Liver (tissue), 9 donors: ENCODE data around the gene SALL3. TPM values are rescaled to one million over a fixed set of nuclear protein-coding genes. Genes with fewer than 3 reads are reported as not detected.
A peak's percentile ranks its signal among the peaks of the same experiment; 100 is the strongest.

Experiments used
- DNase-seq: peaks from one replicate; pipeline ENCODE4 v3.0.0-alpha.2; 2017; ENCODE audit warnings: low spot score
- H3K27ac ChIP-seq, 2 donors: one replicate each; pipeline ENCODE4 v1.7.0; 2013; ENCODE audit warnings: inconsistent platforms in 2 of 2, low read length in 2 of 2, control low read depth in 1 of 2, low read depth in 1 of 2, mild to moderate bottlenecking in 1 of 2
- H3K27me3 ChIP-seq, 4 donors: one replicate each; pipeline versions ENCODE4 v1.6.1 to v1.7.0; 2013; ENCODE audit warnings: low read length in 3 of 4, inconsistent platforms in 1 of 4, mild to moderate bottlenecking in 1 of 4, moderate library complexity in 1 of 4; ENCODE audit not compliant: control insufficient read depth in 4 of 4, insufficient read depth in 4 of 4
- H3K36me3 ChIP-seq, 4 donors: one replicate each; pipeline versions ENCODE4 v1.6.1 to v1.7.0; 2013; ENCODE audit warnings: low read length in 3 of 4, mild to moderate bottlenecking in 3 of 4, low read depth in 1 of 4, moderate library complexity in 1 of 4; ENCODE audit not compliant: control insufficient read depth in 4 of 4, insufficient read depth in 3 of 4
- H3K4me1 ChIP-seq, 4 donors: one replicate each; pipeline versions ENCODE4 v1.6.1 to v1.7.0; 2013; ENCODE audit warnings: low read length in 3 of 4, mild to moderate bottlenecking in 3 of 4, moderate library complexity in 1 of 4; ENCODE audit not compliant: control insufficient read depth in 4 of 4, insufficient read depth in 4 of 4
- H3K4me3 ChIP-seq, 3 donors: one replicate each; pipeline versions ENCODE4 v1.6.1 to v1.7.0; 2013; ENCODE audit warnings: low read length in 3 of 3, control low read depth in 1 of 3, low read depth in 1 of 3, mild to moderate bottlenecking in 1 of 3
- H3K9ac ChIP-seq, 2 donors: one replicate each; pipeline ENCODE4 v1.7.0; 2013; ENCODE audit warnings: low read length in 2 of 2, mild to moderate bottlenecking in 2 of 2, moderate library complexity in 2 of 2, control low read depth in 1 of 2, low read depth in 1 of 2
- H3K9me3 ChIP-seq, 4 donors: one replicate each; pipeline versions ENCODE4 v1.6.1 to v1.7.0; 2013; ENCODE audit warnings: low read length in 3 of 4; ENCODE audit not compliant: control insufficient read depth in 4 of 4
- ATF3 ChIP-seq: IDR thresholded peaks from 2 replicates; pipeline ENCODE4 v1.6.1; 2016; ENCODE audit warnings: antibody characterized with exemption
- CTCF ChIP-seq: fragments of 150-350 bp; IDR thresholded peaks from 2 replicates; pipeline ENCODE4 v1.5.1; 2017; ENCODE audit warnings: improper control_type of control experiment, low read depth, low read length; ENCODE audit not compliant: missing input control
- EGR1 ChIP-seq, 2 donors: IDR thresholded peaks; 2 replicates each; pipeline ENCODE4 v1.6.1; 2016 to 2018; ENCODE audit warnings: antibody characterized with exemption in 2 of 2, low read depth in 2 of 2
- FOXA1 ChIP-seq: IDR thresholded peaks from 2 replicates; pipeline ENCODE4 v1.6.1; 2016; ENCODE audit warnings: antibody characterized with exemption
- FOXA2 ChIP-seq: IDR thresholded peaks from 2 replicates; pipeline ENCODE4 v1.6.1; 2016; ENCODE audit warnings: antibody characterized with exemption
- GABPA ChIP-seq, 2 donors: IDR thresholded peaks in 1 of 2; conservative IDR thresholded peaks in 1 of 2; 2 replicates each; pipeline ENCODE4 v1.6.1; 2016; ENCODE audit warnings: antibody characterized with exemption in 2 of 2, mild to moderate bottlenecking in 1 of 2, moderate library complexity in 1 of 2
- HNF4A ChIP-seq, 2 donors: conservative IDR thresholded peaks; 2 replicates each; pipeline ENCODE4 v1.6.1; 2016; ENCODE audit warnings: antibody characterized with exemption in 2 of 2, mild to moderate bottlenecking in 2 of 2
- HNF4G ChIP-seq: IDR thresholded peaks from 2 replicates; pipeline ENCODE4 v1.6.1; 2016; ENCODE audit warnings: antibody characterized with exemption
- JUND ChIP-seq, 2 donors: IDR thresholded peaks; 2 replicates each; pipeline ENCODE4 v1.6.1; 2016; ENCODE audit warnings: antibody characterized with exemption in 2 of 2
- MAX ChIP-seq: IDR thresholded peaks from 2 replicates; pipeline ENCODE4 v1.6.1; 2016; ENCODE audit warnings: antibody characterized with exemption
- NR2F2 ChIP-seq: IDR thresholded peaks from 2 replicates; pipeline ENCODE4 v1.6.1; 2016; ENCODE audit warnings: antibody characterized with exemption
- RAD21 ChIP-seq, 2 donors: IDR thresholded peaks; 2 replicates each; pipeline ENCODE4 v1.6.1; 2016; ENCODE audit warnings: antibody characterized with exemption in 2 of 2, mild to moderate bottlenecking in 2 of 2
- REST ChIP-seq: IDR thresholded peaks from 2 replicates; pipeline ENCODE4 v1.6.1; 2016; ENCODE audit warnings: antibody characterized with exemption, mild to moderate bottlenecking
- RXRA ChIP-seq, 2 donors: IDR thresholded peaks; 2 replicates each; pipeline ENCODE4 v1.6.1; 2017 to 2018; ENCODE audit warnings: antibody characterized with exemption in 2 of 2, mild to moderate bottlenecking in 1 of 2
- SP1 ChIP-seq: IDR thresholded peaks from 2 replicates; pipeline ENCODE4 v1.6.1; 2018; ENCODE audit warnings: antibody characterized with exemption, mild to moderate bottlenecking
- TAF1 ChIP-seq: conservative IDR thresholded peaks from 2 replicates; pipeline ENCODE4 v1.6.1; 2016; ENCODE audit warnings: antibody characterized with exemption, mild to moderate bottlenecking
- YY1 ChIP-seq: IDR thresholded peaks from 2 replicates; pipeline ENCODE4 v1.6.1; 2016; ENCODE audit warnings: antibody characterized with exemption, mild to moderate bottlenecking
- ZBTB33 ChIP-seq: IDR thresholded peaks from 2 replicates; pipeline ENCODE4 v1.6.1; 2016; ENCODE audit warnings: antibody characterized with exemption
- WGBS: extraction: QIAGEN DNeasy Blood & Tissue Kit; methylation state at CpG from one replicate; pipeline ENCODE4 v1.1.7; 2013; 5-methylcytosine and 5-hydroxymethylcytosine counted together
- polyA plus RNA-seq, 2 donors: library from polyadenylated mRNA; stranded (reverse) in 1 of 2; unstranded in 1 of 2; fragments of 200-250 nt in 1 of 2; fragments of >200 nt in 1 of 2; fragmentation: Nextera tagmentation in 1 of 2; extraction: Ambion mirVana in 1 of 2; gene quantifications; one replicate each; pipeline versions ENCODE4 v1.2.1 to v1.2.3, GENCODE V29; 2013 to 2015
- total RNA-seq, 2 donors: library from RNA; depleted of rRNA; stranded (reverse); fragments of >200 nt; gene quantifications; one replicate each; pipeline ENCODE4 v1.2.3, GENCODE V29; 2014
- donor health status: healthy.
- donor health status: healthy.
- donor health status: healthy.
- donor health status: healthy.
- donor health status: healthy.

The SALL3 gene
- total and polyA plus RNA-seq, 4 donors, result not detected

- no peak for DNase-seq
- WGBS, result 23% methylated on average over 30 of the region's 30 CpGs
- Histone ChIP-seq H3K27ac (no peak overlapping the region), H3K4me1 (peaks cover 10 to 22% (median 14%) of the 10 kb centered on the region in 4 donors), H3K9me3 (peaks cover 0 to 2% (median 0%) of the 10 kb centered on the region in 4 donors), H3K9ac (no peak overlapping the region), H3K36me3 (no peaks in the 10 kb centered on the region), H3K27me3 (peaks cover 0 to 27% (median 20%) of the 10 kb centered on the region in 4 donors), H3K4me3 (peak overlapping the region in 2 of 3 donors; percentile 6 to 21)
- TF ChIP-seq HNF4A (conservative IDR thresholded peaks at IDR 0.05) (no peak), YY1 (no peak), HNF4G (no peak), MAX (no peak), RAD21 (IDR thresholded peaks at IDR 0.05) (peak; percentile 79 to 80), EGR1 (IDR thresholded peaks at IDR 0.05; ENCODE audit: low read depth in 2 of 2) (no peak), TAF1 (no peak), RXRA (IDR thresholded peaks at IDR 0.05) (peak in 1 of 2 donors; percentile 12), JUND (IDR thresholded peaks at IDR 0.05) (no peak), REST (no peak), NR2F2 (no peak), FOXA1 (peak; percentile 56), FOXA2 (peak; percentile 76), ZBTB33 (no peak), ATF3 (no peak), CTCF (peak; percentile 61), SP1 (no peak), GABPA (IDR thresholded peaks at IDR 0.05 in 1 of 2, conservative IDR thresholded peaks at IDR 0.05 in 1 of 2) (no peak)
These were observed 5.5 kb downstream of the SALL3 start for GRCh38 chr18:78984941-78985784.
